T-helper 22 cell (primary cell): ENCODE measurements around the gene ROR1.

Source experiments
- DNase-seq: peaks from one replicate; pipeline ENCODE4 v3.0.0-alpha.2; 2020; ENCODE audit warnings: low read depth

The ROR1 gene

GRCh38 chr1:63885899-63886298 lies 112.1 kb downstream of the ROR1 start:
- no peak for DNase-seq

GRCh38 chr1:63886340-63886739 lies 112.5 kb downstream of the ROR1 start:
- DNase-seq, result no peak

- no peak for DNase-seq
Observed at GRCh38 chr1:63887809-63888208, 114.0 kb downstream of the ROR1 start.

DNA sequence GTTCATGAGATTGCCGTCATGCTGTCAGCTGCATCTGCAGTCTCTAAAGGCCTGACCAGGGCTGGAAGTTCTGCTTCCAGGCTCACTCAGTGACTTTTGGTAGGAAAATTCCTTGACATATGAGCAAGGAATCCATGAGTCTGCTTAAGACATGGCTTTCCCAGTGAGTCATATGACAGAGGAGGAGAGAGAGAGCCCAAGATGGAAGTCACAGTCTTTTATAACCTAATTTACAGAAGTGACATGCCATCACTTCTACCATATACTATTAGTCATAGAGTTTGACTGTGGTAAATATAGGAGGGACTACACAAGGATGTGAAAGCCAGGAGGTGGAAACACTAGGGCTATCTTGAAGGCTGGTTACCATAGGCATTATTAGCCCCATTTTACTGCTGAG lies 115.2 kb downstream of the ROR1 start:
- no peak for DNase-seq

GRCh38 chr1:63890468-63890867 lies 116.7 kb downstream of the ROR1 start:
- DNase-seq, result no peak

- no peak for DNase-seq
Observed at GRCh38 chr1:63891060-63891690, 117.4 kb downstream of the ROR1 start.

DNA sequence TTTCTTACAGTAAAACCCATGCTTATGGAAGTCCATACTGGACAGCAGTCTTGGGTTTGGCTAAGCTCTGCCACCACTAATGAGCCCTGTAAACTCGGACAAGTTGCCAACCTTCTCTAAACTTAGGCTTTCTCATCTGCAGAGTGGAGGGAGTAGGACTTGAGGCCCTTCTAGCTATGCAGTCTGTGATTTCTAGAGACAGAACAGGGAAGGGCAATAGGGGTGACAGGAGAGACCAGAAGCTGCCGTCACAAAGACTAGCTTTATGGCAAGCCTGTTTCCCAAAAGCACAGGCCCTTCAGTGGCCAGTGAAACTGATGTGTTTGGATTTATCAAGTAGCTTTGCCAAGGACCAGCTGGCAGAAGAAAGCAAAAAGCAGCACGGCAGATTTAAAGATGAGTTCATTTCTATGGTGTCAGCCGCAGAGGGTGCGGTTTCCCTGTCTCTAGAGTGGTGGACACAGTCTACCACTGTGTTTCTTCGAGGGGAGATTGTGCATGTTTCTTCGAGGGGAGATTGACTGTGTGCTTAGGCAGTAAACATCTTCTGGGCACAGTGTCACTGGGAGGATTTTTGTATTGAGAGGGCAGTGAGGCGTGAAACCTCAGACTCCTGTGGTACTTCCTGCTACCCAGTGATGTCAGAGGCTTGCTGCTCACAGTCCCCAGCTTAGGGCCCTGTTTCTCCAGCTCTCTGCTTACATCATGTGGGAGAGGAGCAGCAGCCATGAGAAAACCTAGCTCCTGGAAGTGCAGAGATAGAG lies 119.0 kb downstream of the ROR1 start:
- DNase-seq, result no peak

- DNase-seq, result no peak
Observed at GRCh38 chr1:63893976-63894375, 120.2 kb downstream of the ROR1 start.

- no peak for DNase-seq
Observed at GRCh38 chr1:63894627-63895265, 120.9 kb downstream of the ROR1 start.

GRCh38 chr1:63896755-63897154 lies 122.9 kb downstream of the ROR1 start:
- DNase-seq, result no peak

- DNase-seq, result no peak
Observed at GRCh38 chr1:63898428-63899196, 124.8 kb downstream of the ROR1 start.

DNA sequence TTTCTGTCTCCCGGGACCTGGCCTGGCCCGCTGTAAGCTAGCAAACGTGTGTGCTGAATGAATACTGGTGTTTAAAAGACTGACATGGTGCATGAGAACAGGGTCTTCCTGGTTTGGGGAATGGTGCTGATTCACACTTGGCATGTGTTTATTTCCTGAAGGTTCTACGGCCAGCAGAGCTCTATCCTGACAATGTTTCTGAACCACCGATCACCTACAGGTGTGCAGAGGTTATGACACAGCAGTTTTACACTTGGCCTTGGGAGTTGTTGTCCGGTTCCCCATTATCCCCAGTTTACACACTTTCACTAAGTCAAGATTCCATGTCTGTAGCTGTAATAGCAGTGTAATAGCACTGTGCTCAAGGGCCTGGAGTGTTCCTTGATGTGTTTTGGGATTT lies 127.3 kb downstream of the ROR1 start:
- DNase-seq, result no peak

DNA sequence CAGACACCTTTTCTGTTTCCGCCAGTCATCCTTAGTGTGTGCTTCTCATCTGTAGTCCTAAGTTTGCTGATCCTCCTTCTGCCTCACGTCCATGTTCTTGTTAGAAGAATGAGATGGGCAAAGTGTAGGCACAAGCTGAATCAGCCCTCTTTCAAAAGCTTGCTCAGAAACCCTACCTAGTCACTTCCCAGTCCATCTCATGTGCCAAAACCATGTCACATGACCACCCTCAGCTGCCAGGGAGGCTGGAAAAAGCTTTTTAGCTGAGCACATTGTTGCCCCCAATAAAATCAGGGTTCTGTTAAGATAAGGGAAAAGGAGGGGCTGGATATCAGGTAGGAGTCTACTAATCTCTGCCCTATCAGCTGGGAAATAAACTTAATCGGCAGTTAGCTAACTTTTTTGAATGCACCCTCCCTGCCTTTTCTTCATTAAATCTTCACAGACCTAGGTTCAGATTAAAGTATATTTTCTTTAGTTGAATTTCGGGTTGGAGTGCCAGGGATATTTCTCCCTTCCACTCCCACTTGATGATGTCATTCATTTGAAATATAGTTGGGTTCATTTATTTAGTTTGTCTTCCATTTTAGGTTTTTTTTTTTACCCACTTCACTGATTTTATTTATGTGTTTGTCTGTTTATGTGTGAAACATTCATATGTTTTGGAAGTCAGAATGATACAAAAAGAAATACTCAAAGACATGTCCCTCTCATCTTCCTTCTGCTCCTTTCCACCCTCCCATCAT lies 129.2 kb downstream of the ROR1 start:
- no peak for DNase-seq

GRCh38 chr1:63903947-63904610 lies 130.3 kb downstream of the ROR1 start:
- no peak for DNase-seq

GRCh38 chr1:63904826-63905225 lies 131.0 kb downstream of the ROR1 start:
- DNase-seq, result no peak

DNA sequence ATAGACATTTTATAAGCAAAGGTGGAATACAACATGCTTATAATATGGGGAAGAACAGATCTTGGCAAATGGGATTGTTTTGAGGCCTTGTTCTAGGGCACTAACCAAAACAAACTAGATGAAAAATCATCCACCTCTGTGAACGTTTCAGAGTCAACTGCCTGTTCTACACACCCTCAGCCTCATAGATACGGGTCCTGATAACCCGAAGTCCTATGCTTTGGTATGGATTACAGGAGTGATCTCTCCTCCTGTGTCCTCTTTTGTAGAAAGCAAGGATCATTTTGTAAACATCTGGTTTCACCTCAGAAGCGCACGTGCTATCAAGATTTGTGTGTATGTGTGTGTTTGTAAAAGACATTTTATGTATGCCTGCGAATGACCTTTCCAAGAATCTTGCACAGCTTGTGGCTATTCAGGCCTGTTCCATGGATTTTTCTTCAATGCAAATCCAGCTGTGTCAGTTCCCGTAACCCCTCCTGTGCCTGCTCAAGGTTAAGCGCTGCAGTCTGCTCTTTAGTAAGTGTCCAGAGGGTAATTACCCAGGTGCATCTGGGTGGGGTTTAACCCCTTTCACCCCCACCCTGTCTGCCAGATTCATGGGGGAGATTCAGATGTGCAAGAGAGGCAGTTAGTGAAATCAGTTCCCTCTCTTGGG lies 132.4 kb downstream of the ROR1 start:
- DNase-seq, result no peak

DNA sequence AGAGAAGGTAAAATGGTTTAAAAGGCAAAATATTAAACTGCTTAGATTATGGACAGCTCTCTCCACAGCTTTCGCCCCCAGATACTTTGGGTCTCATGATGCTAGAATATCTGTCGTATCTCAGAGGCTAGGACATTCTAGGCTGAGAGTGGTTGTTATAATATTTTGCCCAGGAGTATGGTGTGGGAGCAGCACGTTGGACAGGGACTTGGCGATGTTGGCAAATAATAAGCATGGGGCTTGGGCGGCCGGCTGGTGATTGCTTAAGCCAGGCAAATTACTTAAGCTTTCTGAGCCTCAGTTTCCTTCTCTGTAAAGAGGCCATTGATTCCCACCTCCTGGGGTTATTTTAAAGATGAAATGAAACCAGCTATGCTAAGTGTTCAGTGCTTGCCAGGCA lies 133.2 kb downstream of the ROR1 start:
- DNase-seq, result no peak

DNA sequence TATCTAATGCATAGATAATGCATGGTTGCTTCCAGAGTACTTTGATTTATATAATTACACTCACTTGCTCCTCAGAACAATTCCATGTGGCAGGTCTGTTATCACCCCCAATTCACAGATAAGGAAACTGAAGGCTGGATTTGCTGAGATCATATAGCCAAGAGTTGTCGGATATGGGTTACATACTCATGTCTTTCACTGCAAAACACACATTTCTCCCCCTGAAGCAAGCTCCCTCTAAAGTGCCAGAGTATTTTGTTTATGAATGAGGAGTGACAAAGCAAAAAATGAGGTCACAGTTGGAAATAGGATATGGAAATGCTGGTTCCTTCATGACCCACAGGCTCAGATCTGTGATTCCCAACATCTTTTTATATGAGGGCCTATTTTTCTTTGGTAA lies 134.2 kb downstream of the ROR1 start:
- no peak for DNase-seq

DNA sequence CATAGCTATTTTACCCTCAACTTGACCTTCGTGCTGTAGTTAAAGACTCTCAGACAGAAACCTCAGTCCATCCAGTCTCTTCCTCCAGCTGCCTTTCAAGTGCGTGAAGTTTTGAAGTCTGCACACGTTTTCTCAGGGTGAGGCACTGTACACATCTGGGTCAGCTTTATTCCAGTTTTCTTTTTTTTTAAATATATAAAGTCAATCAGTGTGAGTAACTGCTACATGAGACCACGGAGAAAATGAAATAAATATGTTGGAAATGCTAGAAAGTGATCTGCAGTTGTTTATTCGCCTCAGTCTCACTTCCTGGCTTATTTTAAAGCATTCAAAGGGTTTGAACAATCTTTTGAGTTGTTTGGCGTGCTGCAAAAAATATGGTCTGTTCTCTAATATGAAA lies 135.7 kb downstream of the ROR1 start:
- no peak for DNase-seq

DNA sequence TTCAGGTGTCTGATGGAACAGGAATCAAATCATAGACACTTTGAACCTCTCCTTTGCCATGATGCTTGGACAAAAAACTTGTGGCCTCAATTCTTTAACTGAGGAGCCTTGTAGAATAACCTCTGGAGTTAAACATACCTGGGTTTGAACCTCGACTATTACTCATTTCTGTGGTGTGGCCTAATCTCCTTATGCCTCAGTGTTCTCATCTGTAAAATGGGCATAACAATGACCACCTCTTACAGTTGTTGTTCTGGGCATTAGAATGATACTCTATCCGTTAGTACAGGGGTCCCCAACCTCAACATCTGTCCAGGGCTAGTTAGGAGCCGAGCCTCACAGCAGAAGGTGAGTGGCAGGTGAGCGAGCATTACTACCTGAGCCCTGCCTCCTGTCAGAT lies 137.2 kb downstream of the ROR1 start:
- no peak for DNase-seq

- DNase-seq, result no peak
Observed at GRCh38 chr1:63912643-63913042, 138.8 kb downstream of the ROR1 start.
